Gastroesophageal sphincter (tissue), 3 donors: ENCODE results near the gene PSMB9.

Experiments
- CTCF ChIP-seq, 4 experiments: fragments of 200-600 bp in 2 of 4; fragments of 450-650 bp in 2 of 4; sonication (generic) in 1 of 4; IDR thresholded peaks; one replicate each; pipeline ENCODE4 v1.5.1; 2017 to 2019; ENCODE audit warnings: antibody characterized with exemption in 4 of 4, mild to moderate bottlenecking in 2 of 4, moderate library complexity in 2 of 4
- POLR2AphosphoS5 ChIP-seq: sonication (generic); formaldehyde crosslinking; IDR thresholded peaks from one replicate; pipeline ENCODE4 v1.6.1; 2017; ENCODE audit warnings: antibody characterized with exemption

GRCh38 chr6:32807020-32807580, 46.9 kb upstream of the PSMB9 start:
- TF ChIP-seq POLR2AphosphoS5 (no peak), CTCF (IDR thresholded peaks at IDR 0.05) (no peak)
